Measurements from ENCODE around the gene MRPS6.

Gene MRPS6

GRCh38 chr21:34083357-34083756 is 10.0 kb downstream of the MRPS6 start:
- Histone ChIP-seq H2AFZ (no peak overlapping the region), H3K36me3 (ENCODE audit: control insufficient read depth, insufficient read depth, low read length) (no peaks in the 10 kb centered on the region), H3K27ac (no peak overlapping the region), H3K4me1 (peaks cover 6% of the 10 kb centered on the region), H3K4me3 (ENCODE audit: low read depth, low read length) (no peak overlapping the region), H3K79me2 (peaks cover 18% of the 10 kb centered on the region), H3K4me2 (ENCODE audit: low read length) (no peak overlapping the region), H3K27me3 (ENCODE audit: control insufficient read depth, insufficient read depth, low read length) (no peaks in the 10 kb centered on the region), H3K9ac (no peak overlapping the region), H3K9me3 (ENCODE audit: control insufficient read depth, low read length) (no peaks in the 10 kb centered on the region)
- TF ChIP-seq CTCF (IDR thresholded peaks at IDR 0.05), result no peak

GRCh38 chr21:34085129-34085528 is 11.8 kb downstream of the MRPS6 start:
- Histone ChIP-seq H3K4me1 (peaks cover 6% of the 10 kb centered on the region), H3K9ac (no peak overlapping the region)
- TF ChIP-seq CTCF (IDR thresholded peaks at IDR 0.05), result no peak

GRCh38 chr21:34086887-34087306 is 13.5 kb downstream of the MRPS6 start:
- no peak overlapping the region for H3K4me2 ChIP-seq (ENCODE audit: low read length)
- H2AFZ ChIP-seq, result no peak overlapping the region
- no peaks in the 10 kb centered on the region for H3K36me3 ChIP-seq (ENCODE audit: control insufficient read depth, insufficient read depth, low read length)
- H3K4me1 ChIP-seq, result peaks cover 6% of the 10 kb centered on the region
- no peak overlapping the region for H3K4me3 ChIP-seq (ENCODE audit: low read depth, low read length)
- H3K9ac ChIP-seq, result no peak overlapping the region
- no peaks in the 10 kb centered on the region for H3K27me3 ChIP-seq (ENCODE audit: control insufficient read depth, insufficient read depth, low read length)
- no peak for TF ChIP-seq CTCF (IDR thresholded peaks at IDR 0.05)
- H3K27ac ChIP-seq, result no peak overlapping the region
- H3K9me3 ChIP-seq (ENCODE audit: control insufficient read depth, low read length), result no peaks in the 10 kb centered on the region
- peaks cover 12% of the 10 kb centered on the region for H3K79me2 ChIP-seq

More at GRCh38 chr21:34085129-34085528, 11.8 kb downstream of the MRPS6 start:
- Histone ChIP-seq H3K9me3 (ENCODE audit: control insufficient read depth, low read length) (no peaks in the 10 kb centered on the region), H3K27ac (no peak overlapping the region), H3K36me3 (ENCODE audit: control insufficient read depth, insufficient read depth, low read length) (no peaks in the 10 kb centered on the region), H3K4me3 (ENCODE audit: low read depth, low read length) (no peak overlapping the region), H3K79me2 (peaks cover 18% of the 10 kb centered on the region), H3K27me3 (ENCODE audit: control insufficient read depth, insufficient read depth, low read length) (no peaks in the 10 kb centered on the region), H2AFZ (no peak overlapping the region), H3K4me2 (ENCODE audit: low read length) (no peak overlapping the region)

- Histone ChIP-seq H2AFZ (no peak overlapping the region), H3K36me3 (ENCODE audit: control insufficient read depth, insufficient read depth, low read length) (no peaks in the 10 kb centered on the region), H3K4me2 (ENCODE audit: low read length) (no peak overlapping the region), H3K4me1 (peaks cover 6% of the 10 kb centered on the region), H3K9me3 (ENCODE audit: control insufficient read depth, low read length) (no peaks in the 10 kb centered on the region), H3K27ac (no peak overlapping the region), H3K79me2 (peaks cover 10% of the 10 kb centered on the region), H3K4me3 (ENCODE audit: low read depth, low read length) (no peak overlapping the region), H3K9ac (no peak overlapping the region), H3K27me3 (ENCODE audit: control insufficient read depth, insufficient read depth, low read length) (no peaks in the 10 kb centered on the region)
- no peak for TF ChIP-seq CTCF (IDR thresholded peaks at IDR 0.05)
Measured at GRCh38 chr21:34088752-34089151, 15.4 kb downstream of the MRPS6 start.

GRCh38 chr21:34091032-34091431 is 17.7 kb downstream of the MRPS6 start:
- H3K4me1 ChIP-seq, result peaks cover 6% of the 10 kb centered on the region
- TF ChIP-seq CTCF (IDR thresholded peaks at IDR 0.05), result no peak

More at GRCh38 chr21:34091032-34091431, 17.7 kb downstream of the MRPS6 start:
- H3K36me3 ChIP-seq (ENCODE audit: control insufficient read depth, insufficient read depth, low read length), result no peaks in the 10 kb centered on the region
- H3K27ac ChIP-seq, result no peak overlapping the region
- no peaks in the 10 kb centered on the region for H3K27me3 ChIP-seq (ENCODE audit: control insufficient read depth, insufficient read depth, low read length)
- no peak overlapping the region for H3K4me3 ChIP-seq (ENCODE audit: low read depth, low read length)
- no peak overlapping the region for H2AFZ ChIP-seq
- H3K4me2 ChIP-seq (ENCODE audit: low read length), result no peak overlapping the region
- peaks cover 6% of the 10 kb centered on the region for H3K79me2 ChIP-seq
- H3K9ac ChIP-seq, result no peak overlapping the region
- H3K9me3 ChIP-seq (ENCODE audit: control insufficient read depth, low read length), result no peaks in the 10 kb centered on the region
